ENCODE data around the gene NKX1-1. TPM values are rescaled to one million over a fixed set of nuclear protein-coding genes. Genes with fewer than 3 reads are reported as not detected.
"Not testable (repeated sequence)": the region's sequence is repeated elsewhere in the genome, so short reads cannot be mapped to it uniquely, and the experiment has no call there.

NKX1-1 gene
- total RNA-seq, 1 donor from 2014 or later = not detected

DNA sequence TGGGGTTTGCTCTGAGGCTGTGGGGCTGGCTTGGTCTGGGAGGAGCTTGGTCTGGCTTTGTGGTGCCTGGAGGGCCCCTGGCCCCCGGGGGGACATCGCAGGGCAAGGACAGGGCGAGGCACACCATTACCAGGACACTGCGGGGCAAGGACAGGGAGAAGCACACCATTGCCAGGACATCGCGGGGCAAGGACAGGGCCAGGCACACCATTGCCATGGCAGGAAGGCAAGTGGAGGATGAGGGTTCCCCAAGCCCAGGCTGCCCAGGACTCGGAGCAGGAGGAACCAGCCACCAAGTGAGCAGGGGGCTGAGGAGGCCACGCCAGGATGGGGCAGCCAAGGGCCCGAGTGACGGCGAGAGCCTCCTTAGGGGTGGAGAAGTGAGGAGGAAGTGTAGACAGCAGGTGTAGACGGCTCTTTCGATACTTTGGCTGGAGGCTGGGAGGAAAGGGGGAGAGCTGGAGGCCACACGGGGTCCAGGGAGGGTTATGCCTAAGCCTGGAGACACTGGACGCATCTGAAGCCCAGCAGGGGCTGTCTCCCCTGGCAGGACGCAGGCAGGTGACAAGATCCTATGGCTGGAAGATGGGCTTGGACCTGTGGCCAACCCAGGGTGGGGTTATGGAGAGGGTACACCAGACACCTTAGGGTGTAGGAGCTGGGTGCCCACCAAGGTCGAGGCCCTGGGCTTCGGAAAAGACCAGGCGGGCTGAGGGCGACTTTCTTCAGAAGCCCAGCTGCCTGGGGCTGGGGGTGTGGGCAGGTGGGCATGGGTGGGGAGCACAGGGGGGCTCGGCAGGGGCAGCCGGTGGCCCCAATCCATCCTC is 7.3 kb downstream of the NKX1-1 start:
- Mint-ChIP-seq H3K27me3 (ENCODE audit: low read depth) (peaks cover 17% of the 10 kb centered on the region), H3K4me1 (no peaks in the 10 kb centered on the region), H3K27ac (ENCODE audit: unreplicated experiment) (no peak overlapping the region), H3K36me3 (ENCODE audit: low read depth) (peaks cover 10% of the 10 kb centered on the region), H3K9me3 (peaks cover 3% of the 10 kb centered on the region), H3K4me3 (no peak overlapping the region)
- TF ChIP-seq, protein P1, sequence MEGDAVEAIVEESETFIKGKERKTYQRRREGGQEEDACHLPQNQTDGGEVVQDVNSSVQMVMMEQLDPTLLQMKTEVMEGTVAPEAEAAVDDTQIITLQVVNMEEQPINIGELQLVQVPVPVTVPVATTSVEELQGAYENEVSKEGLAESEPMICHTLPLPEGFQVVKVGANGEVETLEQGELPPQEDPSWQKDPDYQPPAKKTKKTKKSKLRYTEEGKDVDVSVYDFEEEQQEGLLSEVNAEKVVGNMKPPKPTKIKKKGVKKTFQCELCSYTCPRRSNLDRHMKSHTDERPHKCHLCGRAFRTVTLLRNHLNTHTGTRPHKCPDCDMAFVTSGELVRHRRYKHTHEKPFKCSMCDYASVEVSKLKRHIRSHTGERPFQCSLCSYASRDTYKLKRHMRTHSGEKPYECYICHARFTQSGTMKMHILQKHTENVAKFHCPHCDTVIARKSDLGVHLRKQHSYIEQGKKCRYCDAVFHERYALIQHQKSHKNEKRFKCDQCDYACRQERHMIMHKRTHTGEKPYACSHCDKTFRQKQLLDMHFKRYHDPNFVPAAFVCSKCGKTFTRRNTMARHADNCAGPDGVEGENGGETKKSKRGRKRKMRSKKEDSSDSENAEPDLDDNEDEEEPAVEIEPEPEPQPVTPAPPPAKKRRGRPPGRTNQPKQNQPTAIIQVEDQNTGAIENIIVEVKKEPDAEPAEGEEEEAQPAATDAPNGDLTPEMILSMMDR (conservative IDR thresholded peaks at IDR 0.05) = no peak
- DNase-seq (ENCODE audit: low read depth, low spot score) = no peak

DNA sequence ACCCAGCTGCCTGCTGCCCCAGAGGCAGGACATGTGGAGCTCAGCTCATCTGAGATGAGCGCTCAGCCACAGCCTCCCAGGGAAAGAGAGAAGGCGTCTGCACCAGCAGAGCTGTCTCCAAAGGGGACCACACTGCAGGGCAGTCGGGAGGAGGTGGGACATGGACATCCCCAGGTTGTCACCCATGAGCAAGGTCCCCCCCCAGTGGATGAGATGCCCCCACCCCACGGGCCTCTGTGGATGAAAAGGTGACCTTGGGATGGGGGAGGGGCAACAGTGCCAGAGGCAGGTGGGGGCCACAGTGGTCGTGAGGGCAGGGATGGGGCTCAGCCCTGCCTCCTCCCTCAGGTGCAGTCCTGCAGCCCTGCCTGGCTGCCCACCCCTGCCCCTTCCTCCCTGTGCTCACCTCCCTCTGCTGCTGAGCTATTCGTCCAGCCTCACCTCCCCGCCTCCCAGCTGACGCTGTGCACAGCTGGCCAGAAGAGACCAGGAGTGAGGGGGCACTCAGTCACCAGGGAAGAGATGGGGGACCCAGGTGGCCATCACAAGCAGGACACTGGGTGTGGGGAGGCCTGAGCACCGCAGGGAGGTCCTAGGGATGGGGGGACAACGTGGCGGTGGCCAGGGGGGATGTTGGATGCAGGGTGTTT is 9.3 kb downstream of the NKX1-1 start:
- H3K27me3 Mint-ChIP-seq (ENCODE audit: low read depth) = peaks cover 10% of the 10 kb centered on the region
- H3K4me3 Mint-ChIP-seq = peak overlapping the region; percentile 47
- H3K36me3 Mint-ChIP-seq (ENCODE audit: low read depth) = peaks cover 10% of the 10 kb centered on the region
- H3K4me1 Mint-ChIP-seq = no peaks in the 10 kb centered on the region
- peaks cover 7% of the 10 kb centered on the region for H3K9me3 Mint-ChIP-seq
- no peak for DNase-seq (ENCODE audit: low read depth, low spot score)
- H3K27ac Mint-ChIP-seq (ENCODE audit: unreplicated experiment) = no peak overlapping the region
- TF ChIP-seq, protein P1 (conservative IDR thresholded peaks at IDR 0.05) = no peak

DNA sequence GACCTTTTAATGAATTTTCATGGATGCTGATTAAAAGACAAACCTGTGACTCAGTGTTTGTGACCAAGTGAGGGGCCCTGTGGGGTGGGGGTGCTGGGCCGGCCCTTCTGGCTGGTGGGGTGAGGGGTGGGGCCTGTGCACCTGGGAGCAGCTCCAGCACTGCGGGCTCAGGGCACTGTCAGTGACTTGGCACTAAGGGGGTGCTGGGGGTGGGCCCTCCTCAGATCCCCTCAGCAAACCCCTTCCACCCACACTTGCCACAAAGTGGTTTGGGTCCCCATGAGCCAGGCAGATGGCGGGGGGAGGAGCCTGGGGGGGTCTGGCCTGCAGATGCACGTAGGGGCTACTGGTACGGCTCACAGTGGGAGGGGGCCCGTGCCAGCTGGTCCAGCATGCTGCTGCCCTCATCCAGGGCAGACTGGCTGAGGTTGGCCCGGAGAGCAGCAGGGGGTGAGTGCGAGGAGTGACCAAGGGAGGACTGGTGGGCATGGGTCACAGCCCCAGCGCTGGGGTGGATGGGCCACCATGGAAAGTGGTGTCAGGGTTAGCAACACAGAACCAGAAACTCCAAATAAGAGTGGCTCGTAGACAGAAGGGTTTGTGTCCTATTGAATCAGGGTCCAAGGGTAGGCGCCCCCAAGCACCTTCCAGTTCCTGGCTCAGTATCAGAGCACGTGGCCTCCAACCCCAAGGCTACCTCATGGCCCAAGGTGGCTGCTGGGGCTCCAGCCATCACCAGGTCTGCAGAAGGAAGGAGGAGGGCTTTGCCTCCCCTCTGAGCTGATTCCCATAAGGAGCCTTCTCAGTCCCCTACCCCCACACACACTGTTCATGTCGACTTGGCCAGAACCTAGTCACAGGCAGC is 10.1 kb downstream of the NKX1-1 start:
- Mint-ChIP-seq H3K4me1 (no peaks in the 10 kb centered on the region), H3K36me3 (ENCODE audit: low read depth) (peaks cover 10% of the 10 kb centered on the region), H3K4me3 (peak overlapping the region; percentile 47), H3K27me3 (ENCODE audit: low read depth) (peaks cover 5% of the 10 kb centered on the region), H3K9me3 (peaks cover 7% of the 10 kb centered on the region), H3K27ac (ENCODE audit: unreplicated experiment) (no peak overlapping the region)
- DNase-seq (ENCODE audit: low read depth, low spot score) = no peak
- TF ChIP-seq, protein P1 (conservative IDR thresholded peaks at IDR 0.05) = no peak

DNA sequence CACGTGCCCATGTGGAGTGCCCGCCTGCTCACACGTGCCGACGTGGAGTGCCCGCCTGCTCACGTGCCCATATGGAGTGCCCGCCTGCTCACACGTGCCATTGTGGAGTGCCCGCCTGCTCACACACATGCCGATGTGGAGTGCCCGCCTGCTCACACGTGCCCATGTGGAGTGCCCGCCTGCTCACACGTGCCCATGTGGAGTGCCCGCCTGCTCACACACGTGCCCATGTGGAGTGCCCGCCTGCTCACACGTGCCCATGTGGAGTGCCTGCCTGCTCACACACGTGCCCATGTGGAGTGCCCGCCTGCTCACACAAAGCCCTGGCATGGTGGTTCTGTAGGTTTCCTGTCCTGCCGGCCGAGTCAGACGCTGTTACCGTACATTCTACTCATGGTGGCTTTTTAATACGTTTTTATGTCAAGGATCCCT is 10.8 kb downstream of the NKX1-1 start:
- not testable (repeated sequence) for H3K9me3 Mint-ChIP-seq; DNase-seq (ENCODE audit: low read depth, low spot score); H3K27me3 Mint-ChIP-seq (ENCODE audit: low read depth); H3K4me3 Mint-ChIP-seq; H3K4me1 Mint-ChIP-seq; H3K27ac Mint-ChIP-seq (ENCODE audit: unreplicated experiment)
- H3K36me3 Mint-ChIP-seq (ENCODE audit: low read depth) = peaks cover 10% of the 10 kb centered on the region

DNA sequence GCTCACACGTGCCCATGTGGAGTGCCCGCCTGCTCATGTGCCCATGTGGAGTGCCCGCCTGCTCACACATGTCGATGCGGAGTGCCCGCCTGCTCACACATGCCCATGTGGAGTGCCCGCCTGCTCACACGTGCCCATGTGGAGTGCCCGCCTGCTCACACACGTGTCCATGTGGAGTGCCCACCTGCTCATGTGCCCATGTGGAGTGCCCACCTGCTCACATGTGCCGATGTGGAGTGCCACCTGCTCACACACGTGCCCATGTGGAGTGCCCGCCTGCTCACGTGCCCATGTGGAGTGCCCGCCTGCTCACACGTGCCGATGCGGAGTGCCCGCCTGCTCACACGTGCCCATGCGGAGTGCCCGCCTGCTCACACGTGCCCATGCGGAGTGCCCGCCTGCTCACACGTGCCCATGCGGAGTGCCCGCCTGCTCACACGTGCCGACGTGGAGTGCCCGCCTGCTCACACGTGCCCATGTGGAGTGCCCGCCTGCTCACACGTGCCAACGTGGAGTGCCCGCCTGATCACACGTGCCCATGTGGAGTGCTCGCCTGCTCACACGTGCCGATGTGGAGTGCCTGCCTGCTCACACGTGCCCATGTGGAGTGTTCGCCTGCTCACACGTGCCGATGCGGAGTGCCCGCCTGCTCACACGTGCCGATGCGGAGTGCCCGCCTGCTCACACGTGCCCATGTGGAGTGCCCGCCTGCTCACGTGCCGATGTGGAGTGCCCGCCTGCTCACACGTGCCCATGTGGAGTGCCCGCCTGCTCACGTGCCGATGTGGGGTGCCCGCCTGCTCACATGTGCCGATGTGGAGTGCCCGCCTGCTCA is 11.5 kb downstream of the NKX1-1 start:
- not testable (repeated sequence) for DNase-seq (ENCODE audit: low read depth, low spot score); H3K4me3 Mint-ChIP-seq; H3K9me3 Mint-ChIP-seq; H3K4me1 Mint-ChIP-seq; H3K27ac Mint-ChIP-seq (ENCODE audit: unreplicated experiment); H3K27me3 Mint-ChIP-seq (ENCODE audit: low read depth)
- peaks cover 14% of the 10 kb centered on the region for H3K36me3 Mint-ChIP-seq (ENCODE audit: low read depth)

DNA sequence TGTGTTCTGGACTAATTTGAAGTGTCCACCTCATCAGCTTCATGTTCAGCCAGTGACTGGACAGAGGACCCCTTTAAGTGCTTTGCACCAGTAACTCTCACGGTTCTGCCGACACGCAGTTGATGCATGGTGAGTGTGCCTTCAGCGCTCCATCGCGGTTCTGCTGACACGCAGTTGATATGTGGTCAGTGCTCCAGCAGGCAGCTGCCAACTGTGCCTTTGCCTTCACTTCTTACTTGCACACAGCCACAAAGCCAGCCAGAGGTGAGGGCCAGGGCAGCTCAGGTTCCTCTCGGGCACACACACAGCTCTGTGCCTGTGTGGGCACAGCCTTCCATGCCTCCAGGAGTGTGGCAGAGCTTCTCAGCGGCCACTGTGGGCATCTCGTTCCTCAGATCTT is 12.4 kb downstream of the NKX1-1 start:
- Mint-ChIP-seq H3K9me3 (peaks cover 7% of the 10 kb centered on the region), H3K4me3 (peak overlapping the region; percentile 13), H3K27ac (ENCODE audit: unreplicated experiment) (peak overlapping the region; percentile 23), H3K27me3 (ENCODE audit: low read depth) (no peaks in the 10 kb centered on the region), H3K36me3 (ENCODE audit: low read depth) (peaks cover 14% of the 10 kb centered on the region), H3K4me1 (no peaks in the 10 kb centered on the region)
- TF ChIP-seq, protein P1 (conservative IDR thresholded peaks at IDR 0.05) = no peak
- no peak for DNase-seq (ENCODE audit: low read depth, low spot score)

DNA sequence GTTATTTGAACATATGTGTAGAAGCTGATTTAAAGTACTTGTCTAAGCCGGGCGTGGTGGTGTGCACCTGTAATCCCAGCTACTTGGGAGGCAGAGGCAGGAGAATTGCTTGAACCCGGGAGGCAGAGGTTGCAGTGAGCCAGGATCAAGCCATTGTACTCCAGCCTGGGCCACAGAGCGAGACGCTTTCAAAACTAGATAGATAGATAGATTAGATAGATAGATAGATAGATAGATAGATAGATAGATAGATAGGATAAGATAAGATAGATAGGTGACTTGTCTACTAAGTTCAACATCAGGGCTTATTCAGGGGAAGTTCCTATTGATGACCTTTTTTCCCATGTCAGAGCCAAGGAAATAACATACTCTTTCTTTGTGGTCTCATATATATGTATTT is 12.9 kb downstream of the NKX1-1 start:
- H3K4me1 Mint-ChIP-seq = not testable (repeated sequence)
- peaks cover 18% of the 10 kb centered on the region for H3K36me3 Mint-ChIP-seq (ENCODE audit: low read depth)
- peaks cover 12% of the 10 kb centered on the region for H3K9me3 Mint-ChIP-seq

More for the DNA sequence above, 12.9 kb downstream of the NKX1-1 start:
- peak overlapping the region; percentile 13 for H3K4me3 Mint-ChIP-seq
- H3K27ac Mint-ChIP-seq (ENCODE audit: unreplicated experiment); H3K27me3 Mint-ChIP-seq (ENCODE audit: low read depth); DNase-seq (ENCODE audit: low read depth, low spot score): not testable (repeated sequence)

Data from neural crest cell (in vitro differentiated cells).